Rectal smooth muscle tissue (tissue), 1 donor: ENCODE data around the gene TRIP6.
"Not testable (repeated sequence)": the region's sequence is repeated elsewhere in the genome, so short reads cannot be mapped to it uniquely, and the experiment has no call there.

Source experiments
- H3K27ac ChIP-seq: one replicate; pipeline ENCODE4 v1.7.0; 2013; ENCODE audit warnings: low read depth, low read length, inconsistent platforms
- H3K27me3 ChIP-seq: one replicate; pipeline ENCODE4 v1.7.0; 2013; ENCODE audit warnings: low read length; ENCODE audit not compliant: control insufficient read depth, insufficient read depth
- H3K36me3 ChIP-seq: one replicate; pipeline ENCODE4 v1.7.0; 2013; ENCODE audit warnings: low read length; ENCODE audit not compliant: control insufficient read depth, insufficient read depth
- H3K4me1 ChIP-seq: one replicate; pipeline ENCODE4 v1.7.0; 2013; ENCODE audit warnings: low read length; ENCODE audit not compliant: control insufficient read depth, insufficient read depth
- H3K4me3 ChIP-seq: one replicate; pipeline ENCODE4 v1.7.0; 2013; ENCODE audit warnings: low read length
- H3K9ac ChIP-seq: one replicate; pipeline ENCODE4 v1.7.0; 2013; ENCODE audit warnings: low read length

Gene TRIP6

DNA sequence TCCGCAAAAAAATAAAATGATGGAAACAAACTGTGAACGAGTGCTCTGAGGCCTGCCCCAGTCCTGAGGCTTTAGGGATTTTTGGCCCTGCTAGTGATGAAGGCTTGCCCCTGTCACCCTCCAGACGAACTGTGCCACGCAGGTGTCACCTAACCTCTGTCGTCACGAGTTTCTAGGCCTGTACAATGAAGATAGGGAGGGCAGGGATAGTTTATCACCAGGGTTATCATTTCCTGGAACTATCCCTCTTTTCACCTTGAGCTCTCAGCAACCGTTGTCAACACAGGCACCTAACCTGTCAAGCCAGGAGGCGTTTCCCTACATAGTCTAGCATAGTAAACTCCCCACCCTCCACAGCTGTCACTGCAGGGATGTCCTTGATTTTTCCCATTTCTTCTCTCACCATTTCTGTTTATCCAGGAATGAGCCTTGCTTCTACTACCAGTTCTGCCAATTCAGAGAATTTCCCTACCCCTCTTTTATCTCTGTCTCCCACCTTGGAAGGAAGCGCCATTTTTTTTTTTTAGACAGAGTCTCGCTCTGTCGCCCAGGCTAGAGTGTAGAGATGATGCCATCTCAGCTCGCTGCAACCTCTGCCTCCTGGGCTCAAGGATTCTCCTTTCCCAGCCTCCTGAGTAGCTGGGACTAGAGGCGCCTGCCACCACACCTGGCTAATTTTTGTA is 30.7 kb downstream of the TRIP6 start:
- Histone ChIP-seq H3K4me1 (no peaks in the 10 kb centered on the region), H3K27me3 (peaks cover 10% of the 10 kb centered on the region), H3K9ac (no peak overlapping the region), H3K27ac (no peak overlapping the region), H3K4me3 (no peak overlapping the region), H3K36me3 (no peaks in the 10 kb centered on the region)

DNA sequence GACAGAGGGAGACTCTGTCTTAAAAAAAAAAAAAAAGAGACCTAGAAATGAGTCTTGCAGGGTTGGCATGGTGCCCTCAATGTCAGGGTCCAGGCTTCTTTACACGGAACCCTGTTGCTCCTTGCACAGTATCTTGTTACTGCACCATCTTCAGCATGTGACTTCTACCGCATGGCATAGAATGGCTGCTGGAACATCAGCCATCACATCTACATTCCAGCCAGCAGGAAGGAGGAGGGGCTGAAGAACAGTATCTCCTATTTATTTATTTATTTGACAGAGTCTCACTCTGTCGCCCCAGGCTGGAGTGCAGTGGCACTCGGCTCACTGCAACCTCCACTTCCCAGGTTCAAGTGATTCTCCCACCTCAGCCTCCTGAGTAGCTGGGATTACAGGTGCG is 32.2 kb downstream of the TRIP6 start:
- H3K36me3 ChIP-seq, result no peaks in the 10 kb centered on the region
- no peak overlapping the region for H3K27ac ChIP-seq
- peaks cover 10% of the 10 kb centered on the region for H3K27me3 ChIP-seq
- H3K4me3 ChIP-seq, result no peak overlapping the region
- no peaks in the 10 kb centered on the region for H3K4me1 ChIP-seq
- H3K9ac ChIP-seq, result no peak overlapping the region

DNA sequence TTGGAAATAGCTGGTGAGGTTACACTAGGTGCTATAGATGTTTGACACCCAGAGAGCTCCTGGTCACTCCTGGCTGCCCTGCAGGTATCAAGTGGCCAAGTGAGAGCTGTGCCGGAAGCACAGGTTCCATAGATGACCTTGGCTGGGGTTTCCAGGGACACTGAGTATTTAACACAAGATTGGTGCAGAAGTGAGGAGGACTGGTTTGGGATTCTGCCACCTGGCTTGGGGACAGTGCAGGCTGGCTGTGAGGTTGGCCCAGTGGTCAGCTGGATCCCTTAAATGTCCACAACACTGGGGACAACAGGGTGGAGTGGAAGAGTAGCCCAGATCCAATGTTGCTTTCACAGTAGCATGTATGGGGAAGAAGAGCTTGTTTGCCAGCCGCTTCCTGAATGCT is 33.8 kb downstream of the TRIP6 start:
- Histone ChIP-seq H3K9ac (no peak overlapping the region), H3K27ac (no peak overlapping the region), H3K36me3 (no peaks in the 10 kb centered on the region), H3K4me3 (no peak overlapping the region), H3K27me3 (peaks cover 9% of the 10 kb centered on the region), H3K4me1 (no peaks in the 10 kb centered on the region)

DNA sequence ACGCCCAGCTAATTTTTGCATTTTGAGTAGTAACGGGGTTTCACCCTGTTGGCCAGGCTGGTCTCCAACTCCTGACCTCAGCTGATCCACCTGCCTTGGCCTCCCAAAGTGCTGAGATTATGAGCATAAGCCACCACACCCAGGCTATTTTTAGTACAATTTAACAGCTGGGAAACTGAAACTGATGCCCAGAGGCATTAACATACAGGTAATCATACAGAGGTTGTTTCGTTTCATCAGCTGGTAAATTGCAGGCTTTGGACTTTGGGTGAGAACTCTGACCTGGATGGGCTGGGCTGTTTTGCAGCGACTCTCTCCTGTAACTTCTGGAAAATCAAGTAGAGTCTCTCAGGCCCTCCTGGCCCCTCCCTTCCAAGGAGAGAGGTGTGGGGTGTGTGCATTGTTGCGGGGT is 34.7 kb downstream of the TRIP6 start:
- no peaks in the 10 kb centered on the region for H3K36me3 ChIP-seq
- H3K9ac ChIP-seq, result no peak overlapping the region
- H3K27me3 ChIP-seq, result peaks cover 2% of the 10 kb centered on the region

DNA sequence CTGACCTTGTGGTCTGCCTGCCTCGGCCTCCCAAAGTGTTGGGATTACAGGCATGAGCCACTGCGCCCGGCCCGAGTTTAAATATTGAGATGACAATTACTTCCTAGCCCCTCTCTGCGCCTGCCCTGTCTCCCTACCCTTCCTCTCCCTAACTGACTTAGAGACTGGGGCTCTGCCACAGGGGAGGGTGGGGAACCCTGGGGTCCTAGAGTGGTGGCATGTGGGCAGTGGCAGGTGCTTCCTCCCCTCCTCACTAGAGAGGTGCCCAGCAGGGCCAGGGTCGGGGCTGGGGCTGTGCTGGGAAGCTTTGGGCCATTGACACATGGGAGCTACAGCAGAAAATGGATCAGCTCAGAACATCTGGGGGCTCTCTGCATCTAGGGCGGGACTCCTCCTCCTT is 35.5 kb downstream of the TRIP6 start:
- H3K9ac ChIP-seq, result no peak overlapping the region
- no peak overlapping the region for H3K27ac ChIP-seq
- H3K4me3 ChIP-seq, result no peak overlapping the region
- peaks cover 2% of the 10 kb centered on the region for H3K27me3 ChIP-seq
- H3K36me3 ChIP-seq, result no peaks in the 10 kb centered on the region
- H3K4me1 ChIP-seq, result no peaks in the 10 kb centered on the region

More for the DNA sequence above, 34.7 kb downstream of the TRIP6 start:
- no peak overlapping the region for H3K27ac ChIP-seq
- H3K4me1 ChIP-seq, result no peaks in the 10 kb centered on the region
- no peak overlapping the region for H3K4me3 ChIP-seq

DNA sequence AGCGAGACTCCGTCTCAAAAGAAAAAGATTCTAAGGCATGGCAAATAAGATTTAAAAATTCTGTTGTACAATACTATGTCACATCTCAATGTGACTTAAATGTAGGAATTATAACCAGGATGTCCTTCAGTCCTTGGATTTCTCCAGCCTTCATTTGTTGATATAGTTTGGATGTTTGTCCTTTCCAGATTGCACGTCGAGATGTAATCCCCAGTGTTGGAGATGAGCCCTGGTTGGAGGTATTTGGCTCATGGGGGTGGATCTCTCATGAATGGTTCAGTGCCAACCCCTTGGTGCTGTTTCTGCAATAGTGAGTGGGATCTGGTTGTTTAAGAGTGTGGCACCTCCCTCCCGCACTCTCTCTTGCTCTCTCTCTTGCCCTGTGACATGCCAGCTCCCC is 41.3 kb downstream of the TRIP6 start:
- no peak overlapping the region for H3K9ac ChIP-seq
- no peak overlapping the region for H3K4me3 ChIP-seq
- H3K4me1 ChIP-seq, result no peaks in the 10 kb centered on the region
- no peak overlapping the region for H3K27ac ChIP-seq
- H3K36me3 ChIP-seq, result no peaks in the 10 kb centered on the region
- H3K27me3 ChIP-seq, result no peaks in the 10 kb centered on the region

DNA sequence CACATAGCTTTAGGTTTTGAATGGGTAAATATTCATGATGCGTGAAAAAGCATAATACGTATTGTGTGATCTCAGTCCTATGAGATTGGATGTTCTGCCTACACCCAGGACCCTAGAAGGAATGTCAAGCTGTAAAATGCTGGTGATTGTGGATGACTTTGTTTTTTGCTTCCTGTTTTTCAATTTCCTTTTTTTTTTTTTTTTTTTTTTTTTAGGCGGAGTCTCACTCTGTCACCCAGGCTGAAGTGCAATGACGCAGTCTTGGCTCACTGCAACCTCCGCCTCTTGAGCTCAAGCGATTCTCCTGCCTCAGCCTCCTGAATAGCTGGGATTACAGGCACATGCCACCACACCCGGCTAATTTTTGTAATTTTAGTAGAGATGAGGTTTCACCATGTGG is 43.3 kb downstream of the TRIP6 start:
- H3K27me3 ChIP-seq, H3K36me3 ChIP-seq, H3K27ac ChIP-seq, H3K4me1 ChIP-seq, H3K9ac ChIP-seq, H3K4me3 ChIP-seq: not testable (repeated sequence)

DNA sequence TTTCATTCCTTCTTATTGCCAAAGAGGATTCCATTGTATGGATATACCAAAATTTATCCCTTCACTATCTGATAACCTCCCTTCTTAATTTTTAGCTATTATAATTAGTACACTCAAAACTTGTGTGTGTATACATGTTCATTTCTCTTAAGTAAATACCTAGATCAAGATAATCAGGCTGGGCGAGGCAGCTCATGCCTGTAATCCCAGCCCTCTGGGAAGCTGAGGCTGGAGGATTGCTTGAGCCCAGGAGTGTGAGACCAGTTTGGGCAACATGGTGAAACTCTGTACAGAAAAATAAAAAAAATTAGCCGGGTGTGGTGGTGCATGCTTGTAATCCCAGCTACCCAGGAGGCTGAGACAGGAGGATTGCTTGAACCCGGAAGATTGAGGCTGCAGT is 44.3 kb downstream of the TRIP6 start:
- H3K36me3 ChIP-seq, result no peaks in the 10 kb centered on the region
- no peak overlapping the region for H3K4me3 ChIP-seq
- H3K27ac ChIP-seq, result no peak overlapping the region
- H3K9ac ChIP-seq, result no peak overlapping the region
- H3K27me3 ChIP-seq, result no peaks in the 10 kb centered on the region
- H3K4me1 ChIP-seq, result no peaks in the 10 kb centered on the region

DNA sequence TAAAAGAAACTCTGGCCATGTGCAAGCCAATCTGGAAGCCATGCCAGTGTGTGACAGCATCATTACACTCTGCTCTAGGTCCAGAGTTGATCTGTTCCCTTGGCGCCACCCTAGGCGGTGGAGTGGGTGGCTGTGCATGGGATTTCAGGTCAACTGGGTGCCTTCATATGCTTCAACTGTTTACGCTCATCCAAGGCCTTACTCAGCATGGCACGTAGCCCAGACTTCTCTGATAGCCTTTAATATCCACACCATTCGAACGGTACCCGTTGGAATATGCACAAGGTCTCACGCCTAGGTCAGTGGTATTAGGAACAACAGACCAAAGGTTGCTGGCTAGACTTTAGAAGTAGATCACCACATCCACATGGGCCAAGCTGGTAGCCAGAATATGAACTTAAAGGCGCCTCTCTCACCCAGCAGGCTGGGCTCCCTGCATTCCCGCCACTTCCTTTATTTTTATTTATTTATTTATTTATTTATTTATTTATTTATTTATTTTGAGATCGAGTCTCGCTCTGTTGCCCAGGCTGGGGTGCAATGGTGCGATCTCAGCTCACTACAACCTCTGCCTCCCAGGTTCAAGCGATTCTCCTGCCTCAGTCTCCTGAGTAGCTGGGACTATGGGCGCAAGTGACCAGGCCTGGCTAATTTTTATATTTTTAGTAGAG is 47.2 kb downstream of the TRIP6 start:
- Histone ChIP-seq H3K27me3 (no peaks in the 10 kb centered on the region), H3K9ac (no peak overlapping the region), H3K27ac (no peak overlapping the region)

DNA sequence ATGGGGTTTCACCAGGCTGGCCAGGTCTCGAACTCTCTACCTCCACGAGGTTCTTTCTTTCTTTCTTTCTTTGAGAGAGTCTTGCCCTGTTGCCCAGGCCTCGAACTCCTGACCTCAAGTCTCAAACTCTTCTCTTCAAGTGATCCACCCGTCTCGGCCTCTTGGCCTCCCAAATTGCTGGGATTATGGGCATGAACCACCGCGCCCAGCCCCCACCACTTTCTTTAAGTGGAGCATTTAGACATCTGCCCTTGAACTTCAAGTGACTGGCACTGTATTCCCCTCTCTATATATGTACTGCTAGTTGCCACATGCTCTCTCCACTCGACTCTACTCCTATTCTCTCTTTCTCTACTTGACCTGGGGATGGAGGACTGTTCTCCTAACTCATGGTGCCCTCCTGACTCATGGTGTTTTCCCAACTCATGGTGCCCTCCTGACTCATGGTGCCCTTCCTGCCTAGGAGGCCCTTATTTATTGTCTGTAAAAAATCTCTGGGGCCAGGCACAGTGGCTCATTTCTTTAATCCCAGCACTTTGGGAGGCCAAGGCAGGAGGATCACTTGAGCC is 47.8 kb downstream of the TRIP6 start:
- Histone ChIP-seq H3K9ac (no peak overlapping the region), H3K27ac (no peak overlapping the region), H3K4me3 (no peak overlapping the region), H3K36me3 (no peaks in the 10 kb centered on the region), H3K4me1 (no peaks in the 10 kb centered on the region), H3K27me3 (no peaks in the 10 kb centered on the region)

More for the DNA sequence above, 47.2 kb downstream of the TRIP6 start:
- Histone ChIP-seq H3K4me1 (no peaks in the 10 kb centered on the region), H3K36me3 (no peaks in the 10 kb centered on the region), H3K4me3 (no peak overlapping the region)

DNA sequence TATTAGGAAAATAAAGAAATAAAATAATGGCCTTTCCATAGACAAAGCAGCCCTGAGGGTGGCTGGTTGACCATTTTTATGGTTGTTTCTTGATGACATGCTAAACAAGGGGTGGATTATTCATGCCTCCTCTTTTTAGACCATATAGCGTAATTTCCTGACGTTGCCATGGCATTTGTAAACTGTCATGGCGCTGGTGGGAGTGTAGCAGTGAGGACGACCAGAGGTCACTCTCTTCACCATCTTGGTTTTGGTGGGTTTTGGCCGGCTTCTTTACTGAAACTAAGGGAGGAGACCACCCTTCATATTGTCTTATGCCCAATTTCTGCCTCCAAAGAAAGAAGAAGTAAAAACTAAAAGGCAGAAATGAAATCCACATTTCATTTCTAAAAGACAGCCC is 52.1 kb downstream of the TRIP6 start:
- H3K9ac ChIP-seq, H3K4me1 ChIP-seq, H3K27me3 ChIP-seq, H3K27ac ChIP-seq, H3K36me3 ChIP-seq, H3K4me3 ChIP-seq: not testable (repeated sequence)

DNA sequence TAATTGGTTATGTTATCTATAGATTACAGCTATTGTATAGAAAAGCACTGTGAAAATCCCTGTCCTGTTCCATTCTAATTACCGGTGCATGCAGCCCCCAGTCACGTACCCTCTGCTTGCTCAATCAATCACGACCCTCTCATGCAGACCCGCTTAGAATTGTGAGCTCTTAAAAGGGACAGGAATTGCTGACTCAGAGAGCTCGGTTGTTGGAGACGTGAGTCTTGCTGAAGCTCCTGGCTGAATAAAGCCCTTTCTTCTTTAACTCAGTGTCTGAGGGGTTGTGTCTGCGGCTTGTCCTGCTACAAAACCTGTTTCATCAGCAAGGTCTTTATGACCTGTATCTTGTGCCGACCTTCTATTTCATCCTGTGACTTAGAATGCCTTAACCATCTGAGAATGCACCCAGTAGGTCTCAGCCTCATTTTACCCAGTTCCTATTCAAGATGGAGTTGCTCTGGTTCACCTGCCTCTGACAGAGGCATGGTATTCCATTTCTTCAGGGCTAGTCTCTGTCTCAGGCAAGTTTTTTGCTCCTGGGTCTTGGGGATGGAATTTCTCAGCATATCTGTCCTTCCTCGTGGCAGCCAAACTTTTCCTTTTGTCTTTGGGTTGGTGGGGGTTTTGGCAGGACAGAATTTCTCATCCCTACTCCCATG is 52.7 kb downstream of the TRIP6 start:
- not testable (repeated sequence) for H3K4me1 ChIP-seq, H3K36me3 ChIP-seq, H3K9ac ChIP-seq, H3K27me3 ChIP-seq, H3K27ac ChIP-seq, H3K4me3 ChIP-seq
